ENCODE measurements around the gene SYT9.

DNA sequence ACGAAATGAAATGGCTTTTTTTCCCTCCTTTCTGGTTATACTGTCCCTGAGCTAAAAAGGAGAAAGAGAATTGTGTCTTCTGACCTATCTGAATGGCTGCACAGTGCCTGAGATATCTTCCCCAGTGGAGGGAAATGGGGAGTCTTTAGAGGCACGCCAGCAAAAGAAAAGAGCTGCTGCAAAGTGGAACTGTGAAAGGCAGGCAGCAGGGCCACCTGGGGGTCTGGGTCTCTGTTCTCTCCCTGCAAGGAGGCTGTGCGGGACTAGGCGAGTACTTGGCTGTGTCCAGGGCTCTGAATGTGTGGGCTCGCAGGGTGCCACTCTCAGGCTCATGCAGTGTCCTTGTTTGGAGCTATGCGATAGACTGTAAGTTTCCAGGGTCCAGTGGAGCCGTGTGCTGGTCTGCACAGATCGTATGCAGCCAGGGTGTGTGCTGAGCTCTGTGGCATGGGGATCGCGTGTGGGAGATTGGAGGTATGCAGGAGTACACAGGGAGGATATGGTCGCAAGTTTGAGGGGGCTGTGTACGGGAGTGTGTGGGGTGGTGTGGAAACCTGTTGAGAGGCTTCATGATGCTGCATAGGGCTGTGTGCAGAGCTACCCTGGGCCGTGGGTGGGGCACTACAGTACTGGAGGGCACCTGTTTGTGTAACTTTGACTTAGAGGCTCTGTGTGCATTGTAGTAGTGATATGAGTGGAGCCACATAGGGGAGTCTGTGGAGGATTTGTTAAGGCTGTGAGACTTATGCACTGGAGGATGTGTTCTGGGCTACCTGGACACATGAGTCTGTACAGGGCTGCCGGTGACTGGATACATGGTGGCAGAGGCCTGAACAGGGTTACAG lies 163.5 kb downstream of the SYT9 start:
- TF ChIP-seq, protein P1, sequence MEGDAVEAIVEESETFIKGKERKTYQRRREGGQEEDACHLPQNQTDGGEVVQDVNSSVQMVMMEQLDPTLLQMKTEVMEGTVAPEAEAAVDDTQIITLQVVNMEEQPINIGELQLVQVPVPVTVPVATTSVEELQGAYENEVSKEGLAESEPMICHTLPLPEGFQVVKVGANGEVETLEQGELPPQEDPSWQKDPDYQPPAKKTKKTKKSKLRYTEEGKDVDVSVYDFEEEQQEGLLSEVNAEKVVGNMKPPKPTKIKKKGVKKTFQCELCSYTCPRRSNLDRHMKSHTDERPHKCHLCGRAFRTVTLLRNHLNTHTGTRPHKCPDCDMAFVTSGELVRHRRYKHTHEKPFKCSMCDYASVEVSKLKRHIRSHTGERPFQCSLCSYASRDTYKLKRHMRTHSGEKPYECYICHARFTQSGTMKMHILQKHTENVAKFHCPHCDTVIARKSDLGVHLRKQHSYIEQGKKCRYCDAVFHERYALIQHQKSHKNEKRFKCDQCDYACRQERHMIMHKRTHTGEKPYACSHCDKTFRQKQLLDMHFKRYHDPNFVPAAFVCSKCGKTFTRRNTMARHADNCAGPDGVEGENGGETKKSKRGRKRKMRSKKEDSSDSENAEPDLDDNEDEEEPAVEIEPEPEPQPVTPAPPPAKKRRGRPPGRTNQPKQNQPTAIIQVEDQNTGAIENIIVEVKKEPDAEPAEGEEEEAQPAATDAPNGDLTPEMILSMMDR (conservative IDR thresholded peaks at IDR 0.05): no peak
- TF ChIP-seq EZH2 (IDR thresholded peaks at IDR 0.05; ENCODE audit: low read depth): no peak
